COLO829 (cell line): ENCODE measurements around the gene ARHGEF10L.

Experiments used
- DNase-seq: peaks from one replicate; pipeline ENCODE4 v3.0.0; 2012; ENCODE audit warnings: low spot score

ARHGEF10L gene

DNA sequence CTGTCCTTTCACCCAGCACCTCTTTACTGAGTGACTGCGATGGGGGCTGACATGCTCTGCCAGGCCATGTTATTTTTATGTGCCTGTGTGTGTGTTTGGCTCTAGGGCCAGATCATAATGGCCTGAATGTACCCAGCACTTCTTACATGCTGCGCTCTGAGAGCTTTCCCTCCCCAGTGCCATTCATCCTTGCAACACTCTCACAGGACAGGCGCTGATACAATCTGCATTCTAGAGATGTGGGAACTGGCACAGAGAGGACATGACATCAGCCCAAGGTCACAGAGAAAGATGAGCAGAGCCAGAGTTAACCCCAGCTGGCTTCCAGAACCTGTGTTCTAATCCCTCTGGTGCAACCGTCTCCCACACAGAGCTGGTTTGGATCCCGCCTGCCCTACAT, 54.5 kb downstream of the ARHGEF10L start:
- DNase-seq = no peak

- DNase-seq = no peak
Measured at GRCh38 chr1:17594690-17595601, 55.4 kb downstream of the ARHGEF10L start.

DNA sequence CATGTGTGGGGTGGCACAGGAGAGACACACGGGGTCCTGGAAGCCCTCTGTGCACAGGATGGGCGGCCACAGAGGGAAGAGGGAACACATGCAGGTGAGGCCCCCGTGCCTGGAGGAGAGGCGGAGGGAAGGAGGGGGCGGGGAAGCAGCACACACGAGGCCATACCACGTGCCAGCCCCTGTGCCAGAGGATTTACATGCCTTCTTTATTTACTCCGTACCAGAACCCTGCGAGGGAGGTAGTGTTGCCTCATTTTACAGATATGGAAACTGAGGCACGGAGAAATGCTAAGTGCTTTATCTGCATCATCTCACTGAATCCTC, 56.1 kb downstream of the ARHGEF10L start:
- DNase-seq = no peak

GRCh38 chr1:17596186-17596585, 56.7 kb downstream of the ARHGEF10L start:
- DNase-seq = no peak

DNA sequence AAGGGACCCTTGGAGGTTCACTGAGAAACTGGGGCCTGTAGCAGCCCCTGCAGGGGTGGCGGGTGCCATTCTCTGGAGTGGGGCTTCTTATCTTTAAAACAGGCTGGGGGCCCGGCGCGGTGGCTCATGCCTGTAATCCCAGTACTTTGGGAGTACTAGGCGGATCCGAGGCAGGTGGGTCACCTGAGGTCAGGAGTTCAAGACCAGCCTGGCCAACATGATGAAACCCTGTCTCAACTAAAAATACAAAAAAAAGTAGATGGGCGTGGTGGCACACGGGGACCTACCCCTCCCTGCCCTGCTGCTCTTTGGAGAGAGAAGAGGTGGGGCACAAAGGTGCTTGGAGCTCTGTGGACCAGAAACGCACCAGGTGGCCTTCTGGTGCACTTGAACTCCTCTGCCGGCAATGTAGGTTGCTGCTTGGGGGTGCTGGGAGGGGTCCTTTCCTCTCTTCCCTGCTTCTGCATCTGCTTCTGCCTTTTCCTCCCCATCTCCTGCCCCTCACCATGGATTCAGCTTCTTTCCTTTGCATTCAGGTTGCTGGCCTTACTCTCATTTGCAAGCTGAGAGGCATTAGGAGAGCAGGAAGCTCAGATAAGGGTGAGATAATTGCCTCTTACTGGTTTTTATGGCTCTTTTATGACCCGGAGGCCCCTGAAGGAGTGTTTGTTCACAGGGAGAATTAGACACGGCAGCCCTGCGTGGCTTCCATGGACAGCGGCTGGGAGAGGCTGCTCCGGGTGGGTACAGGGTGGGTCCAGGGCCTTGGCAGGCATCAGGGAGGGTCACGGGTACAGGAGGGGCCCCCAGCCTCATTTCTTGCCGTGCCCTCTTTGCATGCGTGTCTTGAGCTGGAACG, 57.4 kb downstream of the ARHGEF10L start:
- DNase-seq = no peak

- no peak for DNase-seq
Measured at GRCh38 chr1:17597651-17598050, 58.2 kb downstream of the ARHGEF10L start.

- DNase-seq = no peak
Measured at GRCh38 chr1:17598251-17598650, 58.8 kb downstream of the ARHGEF10L start.

DNA sequence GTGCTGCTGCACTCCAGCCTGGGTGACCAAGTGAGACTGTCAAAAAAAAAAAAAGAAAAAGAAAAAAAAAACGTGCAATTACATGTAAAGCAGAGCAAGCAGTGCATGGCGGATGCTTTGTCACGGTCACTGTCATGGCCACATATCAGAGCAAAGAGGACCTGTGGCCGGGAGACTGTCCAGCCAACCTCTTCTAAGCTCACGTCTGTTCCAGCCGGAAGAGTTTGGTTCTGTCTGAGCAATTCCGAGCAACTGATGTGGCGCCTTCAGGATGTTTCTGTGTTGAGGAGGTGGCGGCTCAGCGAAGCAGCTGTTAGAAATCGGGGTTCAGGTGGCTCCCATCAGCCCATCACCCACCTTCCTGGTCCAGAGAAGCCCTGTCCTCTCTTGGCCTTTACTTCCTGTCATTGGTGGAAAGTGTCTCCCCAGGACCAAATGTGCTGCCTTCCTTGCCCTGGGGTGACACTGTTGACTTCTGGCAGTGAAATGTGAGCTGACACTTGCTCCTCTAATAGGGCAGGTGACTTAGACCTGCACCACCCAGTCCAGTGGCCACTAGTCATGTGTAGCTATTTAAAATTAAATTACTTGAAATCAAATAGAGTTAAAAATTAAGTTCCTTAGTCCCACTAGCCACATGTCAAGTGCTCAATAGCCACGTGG, 59.9 kb downstream of the ARHGEF10L start:
- no peak for DNase-seq

GRCh38 chr1:17599954-17600300, 60.4 kb downstream of the ARHGEF10L start:
- no peak for DNase-seq

DNA sequence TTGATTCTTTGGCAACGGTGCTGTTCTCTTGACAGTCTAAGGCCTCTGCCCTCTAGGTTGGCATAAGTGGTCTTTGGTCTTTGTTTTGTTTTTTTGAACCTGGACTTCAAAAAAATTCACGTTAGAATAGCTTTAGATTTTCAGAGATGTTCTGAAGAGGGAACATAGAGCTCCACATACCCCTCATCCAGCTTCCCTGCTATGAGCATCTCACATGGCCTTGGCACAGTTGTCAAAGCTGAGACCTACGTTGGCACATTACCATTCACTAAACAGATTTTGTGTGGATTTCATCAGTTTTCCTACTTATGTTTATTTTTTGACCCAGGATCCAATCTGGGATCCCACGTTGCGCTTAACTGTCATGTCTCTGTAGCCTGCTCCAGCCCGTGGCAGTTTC, 60.8 kb downstream of the ARHGEF10L start:
- no peak for DNase-seq

DNA sequence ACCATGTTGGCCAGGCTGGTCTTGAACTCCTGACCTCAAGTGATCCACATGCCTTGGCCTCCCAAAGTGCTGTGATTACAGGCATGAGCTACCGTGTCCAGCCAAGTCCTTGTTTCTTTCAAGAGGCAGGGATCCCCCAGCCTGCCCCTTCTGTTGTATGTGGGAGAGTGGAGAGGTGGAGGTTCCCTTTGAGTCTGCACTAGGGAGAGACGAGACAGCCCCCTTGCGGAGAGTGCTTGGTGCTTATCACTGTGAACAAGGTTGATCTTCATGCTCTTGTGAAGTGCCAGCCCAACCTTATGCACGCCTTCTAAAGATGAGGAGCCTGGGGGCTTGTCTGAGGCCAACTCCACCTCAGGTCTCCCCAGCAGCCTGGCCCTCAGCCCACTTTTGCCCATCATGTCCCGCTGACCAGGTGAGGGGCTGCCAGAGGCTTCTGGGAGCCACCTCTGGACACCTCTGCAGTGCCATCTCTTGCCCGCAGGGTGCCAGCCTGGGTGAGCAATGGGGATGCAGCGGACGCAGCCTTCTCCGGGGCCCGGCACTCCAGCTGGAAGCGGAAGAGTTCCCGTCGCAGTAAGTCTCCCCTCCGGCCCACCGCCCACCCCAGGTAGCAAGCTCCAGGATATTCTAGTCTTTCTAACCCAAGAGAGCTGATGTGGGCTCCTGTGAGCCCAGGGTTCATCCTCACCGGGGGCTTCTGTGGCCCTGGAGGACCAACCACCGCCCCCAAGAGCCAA, 62.3 kb downstream of the ARHGEF10L start:
- DNase-seq = no peak

GRCh38 chr1:17603091-17603841, 63.8 kb downstream of the ARHGEF10L start:
- DNase-seq = no peak

- DNase-seq = no peak
Measured at GRCh38 chr1:17605582-17606344, 66.3 kb downstream of the ARHGEF10L start.

DNA sequence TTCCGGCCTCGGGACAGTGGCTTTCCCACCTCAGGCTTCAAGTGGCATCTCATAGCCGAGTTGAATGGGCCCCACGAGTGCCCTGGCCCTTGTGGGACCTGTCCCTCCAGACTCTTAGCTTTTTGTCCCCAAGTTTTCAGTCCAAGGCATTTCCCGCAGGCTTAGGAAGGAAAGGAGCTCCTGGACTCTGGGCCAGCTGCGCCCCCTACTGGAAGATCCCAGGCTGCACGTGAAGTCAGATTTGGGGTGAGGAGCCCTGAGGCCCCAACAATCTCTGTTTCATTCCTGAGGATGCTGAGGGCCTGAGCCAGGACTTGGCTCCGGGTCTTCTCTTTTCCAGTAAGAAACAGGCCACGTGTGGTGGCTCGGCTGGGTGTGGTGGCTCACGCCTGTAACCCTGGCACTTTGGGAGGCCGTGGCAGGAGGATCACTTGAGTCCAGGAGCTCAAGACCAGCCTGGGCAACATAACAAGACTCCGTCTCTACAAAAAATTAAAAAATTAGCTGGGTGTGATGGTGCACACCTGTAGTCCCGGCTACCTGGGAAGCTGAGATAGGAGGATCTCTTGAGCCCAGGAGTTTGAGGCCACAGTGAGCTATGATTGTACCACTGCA, 67.4 kb downstream of the ARHGEF10L start:
- DNase-seq = peak; percentile 44

DNA sequence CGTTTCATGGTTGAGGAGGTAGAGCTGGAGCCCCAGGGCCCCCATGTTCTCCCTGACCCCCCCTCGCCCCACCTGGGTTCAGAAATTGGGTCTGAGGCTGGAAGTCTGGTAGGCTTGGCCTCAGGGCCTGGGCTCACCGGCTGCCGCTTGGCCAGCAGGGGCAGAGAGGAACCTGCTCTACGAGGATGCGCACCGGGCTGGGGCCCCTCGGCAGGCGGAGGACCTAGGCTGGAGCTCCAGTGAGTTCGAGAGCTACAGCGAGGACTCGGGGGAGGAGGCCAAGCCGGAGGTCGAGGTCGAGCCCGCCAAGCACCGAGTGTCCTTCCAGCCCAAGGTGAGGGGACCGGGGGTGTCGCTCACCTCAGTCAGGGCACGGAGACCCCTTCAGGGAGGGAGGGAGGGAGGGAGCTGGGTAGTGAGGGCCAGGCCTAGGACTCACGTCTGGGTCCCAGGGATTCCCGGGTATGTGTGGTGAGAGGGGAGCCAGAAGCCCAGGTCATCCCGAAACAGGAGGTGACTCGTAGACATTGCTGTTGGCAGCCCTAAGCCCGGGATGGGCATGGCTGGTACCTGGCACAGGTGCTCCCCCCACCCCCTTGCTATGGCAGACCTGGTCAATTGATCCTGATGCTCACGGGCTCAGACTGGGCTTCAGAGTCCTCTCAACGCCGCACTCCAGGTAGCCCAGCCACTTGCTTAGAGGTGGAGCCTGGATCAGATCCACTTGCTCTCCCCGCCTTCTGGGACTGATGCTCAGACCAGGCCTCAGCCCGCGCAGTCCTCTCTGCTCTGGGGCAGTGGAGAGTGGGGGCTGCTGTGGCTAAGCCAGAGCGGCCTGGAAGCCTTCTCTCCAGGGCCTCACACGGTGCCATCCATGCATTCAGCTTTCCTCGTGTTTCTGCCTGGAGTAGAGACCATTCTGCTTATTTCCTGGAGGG, 68.4 kb downstream of the ARHGEF10L start:
- DNase-seq = no peak

- DNase-seq = no peak
Measured at GRCh38 chr1:17609529-17609928, 70.0 kb downstream of the ARHGEF10L start.

DNA sequence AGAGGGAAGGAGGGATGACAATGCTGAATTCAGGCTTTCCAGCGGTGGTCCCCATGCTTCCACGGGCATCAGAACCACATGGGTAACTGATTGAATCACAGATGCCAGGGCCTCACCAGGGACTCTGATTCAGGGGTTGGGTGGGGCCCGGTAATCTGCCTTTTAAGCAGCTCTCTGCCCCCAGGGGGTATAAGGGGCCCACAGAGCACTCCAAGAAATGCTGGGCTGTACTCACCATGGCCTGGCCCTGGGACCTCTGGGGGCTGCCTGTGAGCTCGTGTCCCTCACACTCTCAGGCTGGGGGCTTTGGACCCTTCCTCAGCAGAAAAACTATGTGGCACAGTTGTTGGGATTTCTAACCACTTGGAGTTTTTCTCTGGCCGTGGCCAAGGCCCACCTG, 70.6 kb downstream of the ARHGEF10L start:
- DNase-seq = no peak

DNA sequence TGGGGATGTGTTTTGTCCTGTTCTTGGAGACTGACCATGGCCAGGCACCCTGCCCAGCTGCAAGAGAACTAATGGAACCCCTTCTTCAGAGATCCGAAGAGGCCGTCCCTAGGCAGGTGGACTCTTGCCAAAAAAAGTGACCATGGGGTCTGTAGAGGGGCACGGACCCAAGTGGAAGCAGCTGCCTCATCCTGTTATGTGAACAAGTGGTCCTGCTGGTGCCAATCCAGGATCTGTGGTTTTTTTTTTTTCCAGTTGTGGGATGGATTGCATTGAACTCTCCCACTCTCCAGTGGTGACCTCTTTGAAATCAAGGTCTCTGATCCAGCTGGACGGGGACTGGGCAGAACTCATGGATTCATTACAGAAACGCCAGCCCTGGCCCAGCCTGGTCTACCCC, 71.2 kb downstream of the ARHGEF10L start:
- no peak for DNase-seq

DNA sequence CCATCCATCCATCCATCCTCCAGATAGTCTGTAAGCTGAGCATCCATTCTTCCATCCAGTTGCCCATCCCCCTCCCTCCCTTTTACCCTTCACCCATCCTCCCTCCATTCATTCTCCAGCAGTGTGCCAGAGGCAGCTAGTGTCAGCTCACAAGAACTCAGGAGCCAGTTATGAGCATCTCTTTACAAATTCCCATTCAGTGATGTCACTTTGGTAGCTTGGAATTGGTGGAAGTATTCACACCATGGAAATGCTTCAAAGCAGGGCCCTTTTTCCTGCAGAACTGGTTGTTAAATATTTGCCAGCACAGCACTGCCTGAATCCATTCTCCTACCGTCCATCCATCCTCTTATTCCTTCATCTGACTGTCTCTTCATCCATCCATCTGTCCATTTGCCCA, 72.5 kb downstream of the ARHGEF10L start:
- DNase-seq = no peak
